Mucosa of stomach (tissue), 1 donor: ENCODE data around the gene GPRC5D.

Experiments used
- H3K27me3 ChIP-seq: one replicate; pipeline ENCODE4 v1.7.0; 2013; ENCODE audit warnings: mild to moderate bottlenecking, low read length; ENCODE audit not compliant: control insufficient read depth, insufficient read depth
- H3K36me3 ChIP-seq: one replicate; pipeline ENCODE4 v1.7.0; 2013; ENCODE audit warnings: low read length; ENCODE audit not compliant: control insufficient read depth, insufficient read depth
- H3K4me1 ChIP-seq: one replicate; pipeline ENCODE4 v1.7.0; 2013; ENCODE audit warnings: mild to moderate bottlenecking, low read length; ENCODE audit not compliant: control insufficient read depth, insufficient read depth
- H3K4me3 ChIP-seq: one replicate; pipeline ENCODE4 v1.7.0; 2013; ENCODE audit warnings: low read length
- H3K9ac ChIP-seq: one replicate; pipeline ENCODE4 v1.7.0; 2013; ENCODE audit warnings: mild to moderate bottlenecking, low read length, moderate library complexity
- H3K9me3 ChIP-seq: one replicate; pipeline ENCODE4 v1.7.0; 2013; ENCODE audit warnings: mild to moderate bottlenecking, low read length, moderate library complexity; ENCODE audit not compliant: control insufficient read depth
- donor health status: Pancreatic carcinoma.

The GPRC5D gene

DNA sequence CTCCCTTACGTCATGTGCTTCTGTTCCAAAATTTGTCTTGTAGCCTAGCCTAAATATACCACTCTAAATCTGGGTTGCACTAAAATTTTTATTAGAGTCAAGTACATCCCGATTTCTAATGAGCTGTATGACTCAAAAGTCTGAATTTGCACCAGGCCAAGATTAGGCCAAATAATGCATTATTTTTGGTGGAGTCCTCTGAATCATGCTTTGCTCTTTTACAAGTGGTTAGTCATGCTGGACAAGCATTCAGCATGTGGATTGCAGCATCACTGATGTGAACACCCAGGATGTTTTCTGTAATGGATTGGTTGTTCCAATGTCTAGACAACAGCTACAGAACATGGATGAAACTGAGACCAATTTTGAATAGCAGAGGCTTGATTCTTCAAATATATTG lies 24.4 kb upstream of the GPRC5D start:
- H3K36me3 ChIP-seq = no peaks in the 10 kb centered on the region
- no peak overlapping the region for H3K9ac ChIP-seq

GRCh38 chr12:12975322-12976077 lies 23.5 kb upstream of the GPRC5D start:
- no peak overlapping the region for H3K4me3 ChIP-seq
- H3K36me3 ChIP-seq = no peaks in the 10 kb centered on the region
- no peaks in the 10 kb centered on the region for H3K27me3 ChIP-seq
- H3K9ac ChIP-seq = no peak overlapping the region
- no peaks in the 10 kb centered on the region for H3K4me1 ChIP-seq
- H3K9me3 ChIP-seq = no peaks in the 10 kb centered on the region

More for the DNA sequence above, 24.4 kb upstream of the GPRC5D start:
- Histone ChIP-seq H3K9me3 (no peaks in the 10 kb centered on the region), H3K4me3 (no peak overlapping the region), H3K4me1 (no peaks in the 10 kb centered on the region), H3K27me3 (no peaks in the 10 kb centered on the region)

DNA sequence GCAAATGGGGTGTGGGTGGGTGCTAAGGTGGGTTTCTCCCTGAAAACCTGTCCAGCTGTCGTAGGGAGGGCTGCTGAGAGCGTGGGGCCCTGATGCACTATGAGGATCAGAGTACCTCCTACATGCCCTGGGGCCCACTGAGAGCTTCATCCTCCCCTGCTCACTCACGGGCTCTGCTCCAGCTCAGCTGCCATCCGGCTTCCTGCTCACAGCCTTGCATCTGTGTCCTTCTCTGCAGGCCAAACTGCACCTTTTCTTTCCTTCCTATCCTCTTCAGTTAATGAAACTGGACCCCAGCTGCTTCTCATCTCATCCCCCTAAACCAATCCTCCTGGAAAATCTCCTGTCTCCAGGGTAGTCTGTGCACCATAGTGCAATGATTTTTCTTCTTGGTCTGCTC lies 22.2 kb upstream of the GPRC5D start:
- Histone ChIP-seq H3K4me3 (no peak overlapping the region), H3K9ac (no peak overlapping the region), H3K4me1 (no peaks in the 10 kb centered on the region), H3K36me3 (no peaks in the 10 kb centered on the region), H3K27me3 (no peaks in the 10 kb centered on the region), H3K9me3 (no peaks in the 10 kb centered on the region)

GRCh38 chr12:12973019-12973418 lies 21.0 kb upstream of the GPRC5D start:
- no peaks in the 10 kb centered on the region for H3K36me3 ChIP-seq
- no peak overlapping the region for H3K9ac ChIP-seq
- H3K4me3 ChIP-seq = no peak overlapping the region
- no peaks in the 10 kb centered on the region for H3K4me1 ChIP-seq
- H3K9me3 ChIP-seq = no peaks in the 10 kb centered on the region
- no peaks in the 10 kb centered on the region for H3K27me3 ChIP-seq

DNA sequence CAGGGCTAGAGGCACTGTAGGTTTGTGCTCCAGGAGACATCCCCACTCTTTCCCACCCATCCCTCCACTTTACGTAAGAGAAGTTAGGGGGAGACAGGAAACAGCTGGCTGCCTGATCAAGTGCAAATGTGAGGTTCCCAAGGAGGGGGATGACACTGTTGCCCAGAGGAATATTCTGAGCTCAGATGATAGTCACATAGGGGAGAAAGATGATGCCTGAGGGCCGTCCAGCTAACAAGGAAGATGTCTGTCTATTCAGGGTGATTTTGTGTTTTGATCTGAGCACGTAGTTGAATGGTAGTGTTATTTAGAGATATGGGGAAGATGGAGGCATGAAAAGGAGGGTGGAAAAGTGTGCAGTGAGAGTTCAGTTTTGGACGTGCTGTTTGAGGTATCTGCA lies 13.9 kb upstream of the GPRC5D start:
- no peaks in the 10 kb centered on the region for H3K9me3 ChIP-seq
- no peaks in the 10 kb centered on the region for H3K4me1 ChIP-seq
- H3K4me3 ChIP-seq = no peak overlapping the region
- no peak overlapping the region for H3K9ac ChIP-seq
- H3K27me3 ChIP-seq = no peaks in the 10 kb centered on the region
- H3K36me3 ChIP-seq = no peaks in the 10 kb centered on the region

DNA sequence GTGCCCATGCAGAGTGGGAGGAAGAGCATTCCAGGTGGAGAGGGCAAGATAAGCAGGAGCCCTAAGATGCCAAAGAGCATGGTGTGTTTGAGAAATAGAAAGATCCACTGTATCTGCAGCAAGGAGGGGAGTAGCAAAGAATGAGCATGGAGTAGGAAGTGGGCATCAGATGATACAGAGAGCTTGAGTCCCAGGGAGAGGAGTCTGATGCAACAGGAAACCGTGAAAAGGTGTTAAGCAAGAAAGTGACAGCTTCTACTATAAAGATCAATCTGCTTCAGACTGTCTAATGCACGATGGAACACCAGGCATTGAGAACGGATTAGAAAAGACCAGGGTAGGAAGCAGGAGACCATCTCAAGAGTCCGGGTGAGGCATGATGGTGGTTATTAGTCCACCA lies 12.3 kb upstream of the GPRC5D start:
- H3K4me3 ChIP-seq = no peak overlapping the region
- no peaks in the 10 kb centered on the region for H3K36me3 ChIP-seq
- H3K27me3 ChIP-seq = no peaks in the 10 kb centered on the region
- no peaks in the 10 kb centered on the region for H3K4me1 ChIP-seq
- no peak overlapping the region for H3K9ac ChIP-seq
- no peaks in the 10 kb centered on the region for H3K9me3 ChIP-seq

DNA sequence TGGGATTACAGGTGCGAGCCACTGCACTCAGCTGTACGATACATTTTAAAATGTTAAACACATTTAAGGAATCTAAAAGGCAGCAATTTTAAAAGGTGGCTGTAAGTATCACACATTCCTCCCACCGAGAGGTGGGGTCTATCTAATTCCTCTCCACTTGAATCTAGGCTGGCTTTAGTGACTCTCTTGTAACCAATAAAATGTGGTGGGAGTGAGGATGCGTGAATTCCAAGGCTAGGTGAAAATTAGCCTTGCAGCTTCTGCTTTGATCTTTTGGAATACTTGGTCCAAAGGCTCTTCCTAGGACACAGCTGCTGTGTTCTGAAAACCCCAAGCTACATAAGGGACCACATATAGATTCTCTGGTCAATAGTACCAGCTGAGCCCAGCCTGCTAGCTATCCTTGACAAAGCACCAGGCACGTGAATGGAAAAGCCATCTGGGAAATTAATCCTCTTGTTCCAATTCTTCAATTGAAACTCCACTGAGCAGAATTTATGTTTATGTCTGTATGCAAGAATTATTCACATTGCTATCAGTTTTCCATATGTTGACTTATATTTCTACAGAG lies 8.8 kb upstream of the GPRC5D start:
- no peaks in the 10 kb centered on the region for H3K36me3 ChIP-seq
- H3K27me3 ChIP-seq = no peaks in the 10 kb centered on the region
- no peak overlapping the region for H3K9ac ChIP-seq
- no peak overlapping the region for H3K4me3 ChIP-seq
- no peaks in the 10 kb centered on the region for H3K4me1 ChIP-seq
- no peaks in the 10 kb centered on the region for H3K9me3 ChIP-seq

DNA sequence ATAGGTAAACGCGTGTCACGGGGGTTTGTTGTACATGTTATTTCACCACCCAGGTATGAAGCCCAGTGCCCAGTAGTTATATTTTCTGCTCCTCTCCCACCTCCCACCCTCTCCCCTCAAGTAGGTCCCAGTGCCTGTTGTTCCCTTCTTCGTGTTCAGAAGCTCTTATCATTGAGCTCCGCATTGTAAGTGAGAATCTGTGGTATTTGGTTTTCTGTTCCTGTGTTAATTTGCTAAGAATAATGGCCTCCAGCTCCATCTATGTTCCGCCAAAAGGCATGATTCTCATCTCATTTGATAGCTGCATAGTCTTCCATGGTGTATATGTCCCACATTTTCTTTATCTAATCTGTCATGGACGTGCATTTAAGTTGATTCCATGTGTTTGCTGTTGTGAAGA lies 6.9 kb upstream of the GPRC5D start:
- Histone ChIP-seq H3K36me3 (no peaks in the 10 kb centered on the region), H3K9ac (no peak overlapping the region), H3K4me1 (no peaks in the 10 kb centered on the region), H3K4me3 (no peak overlapping the region), H3K27me3 (no peaks in the 10 kb centered on the region), H3K9me3 (no peaks in the 10 kb centered on the region)

DNA sequence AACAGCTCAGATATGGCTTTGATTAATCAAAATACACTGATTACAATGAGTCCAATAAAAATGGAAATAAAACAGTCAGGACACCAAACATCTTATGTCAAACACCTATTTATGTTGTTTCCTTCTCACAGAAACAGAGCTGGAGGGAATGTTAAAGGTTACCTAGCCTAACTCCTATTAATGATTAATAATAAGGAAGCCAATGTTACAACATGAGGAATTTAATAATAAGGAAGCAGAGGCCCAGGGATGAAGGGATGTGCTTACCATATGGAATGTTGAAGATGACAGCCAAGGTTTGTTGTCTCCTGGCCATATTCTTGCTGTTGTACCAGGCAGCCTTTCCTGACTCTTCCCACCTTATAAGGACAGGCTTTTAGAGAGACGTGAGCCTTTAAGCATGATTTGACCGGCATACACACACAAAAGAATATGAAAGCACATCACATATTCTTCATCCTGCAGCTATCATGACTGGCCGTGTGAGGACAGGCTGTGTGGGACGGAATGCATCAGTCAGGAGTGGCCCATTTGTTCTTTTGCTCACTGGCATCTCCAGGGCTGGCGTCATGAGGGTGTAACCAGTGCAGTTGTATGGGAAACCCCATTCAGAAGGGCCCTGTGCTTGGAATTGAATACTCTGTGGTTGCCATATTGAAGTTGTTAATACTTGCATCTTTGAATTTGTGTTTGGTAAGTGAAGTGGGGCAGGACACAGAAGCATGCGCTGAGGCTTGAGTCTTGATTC lies 3.1 kb upstream of the GPRC5D start:
- no peaks in the 10 kb centered on the region for H3K36me3 ChIP-seq
- no peaks in the 10 kb centered on the region for H3K4me1 ChIP-seq
- no peak overlapping the region for H3K9ac ChIP-seq
- no peaks in the 10 kb centered on the region for H3K9me3 ChIP-seq
- no peaks in the 10 kb centered on the region for H3K27me3 ChIP-seq
- H3K4me3 ChIP-seq = no peak overlapping the region

- H3K9ac ChIP-seq = no peak overlapping the region
- H3K9me3 ChIP-seq = no peaks in the 10 kb centered on the region
- no peaks in the 10 kb centered on the region for H3K27me3 ChIP-seq
- H3K36me3 ChIP-seq = no peaks in the 10 kb centered on the region
- no peak overlapping the region for H3K4me3 ChIP-seq
- H3K4me1 ChIP-seq = no peaks in the 10 kb centered on the region
Observed at GRCh38 chr12:12954356-12954755, 2.4 kb upstream of the GPRC5D start.

DNA sequence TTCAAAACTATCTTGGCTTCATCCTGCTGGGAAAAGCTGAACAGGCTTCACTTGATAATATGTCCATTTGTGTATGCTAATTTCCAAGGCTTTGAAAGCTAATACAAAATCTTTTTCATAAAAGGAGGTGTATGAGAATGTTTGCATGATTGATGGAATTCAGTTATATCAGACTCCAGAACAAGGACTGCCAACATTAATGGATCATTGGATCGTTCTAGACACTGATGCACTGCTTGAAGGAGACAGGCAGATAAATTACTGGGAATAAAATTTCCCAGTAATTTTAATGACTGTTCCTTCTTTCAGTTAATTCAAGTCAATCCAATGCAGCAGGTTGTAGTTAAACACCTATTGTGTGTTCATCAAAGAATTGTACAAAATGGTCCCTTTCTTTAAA lies 466 bp downstream of the GPRC5D start:
- no peaks in the 10 kb centered on the region for H3K9me3 ChIP-seq
- H3K27me3 ChIP-seq = no peaks in the 10 kb centered on the region
- H3K4me3 ChIP-seq = no peak overlapping the region
- no peaks in the 10 kb centered on the region for H3K36me3 ChIP-seq
- H3K4me1 ChIP-seq = no peaks in the 10 kb centered on the region
- H3K9ac ChIP-seq = no peak overlapping the region

DNA sequence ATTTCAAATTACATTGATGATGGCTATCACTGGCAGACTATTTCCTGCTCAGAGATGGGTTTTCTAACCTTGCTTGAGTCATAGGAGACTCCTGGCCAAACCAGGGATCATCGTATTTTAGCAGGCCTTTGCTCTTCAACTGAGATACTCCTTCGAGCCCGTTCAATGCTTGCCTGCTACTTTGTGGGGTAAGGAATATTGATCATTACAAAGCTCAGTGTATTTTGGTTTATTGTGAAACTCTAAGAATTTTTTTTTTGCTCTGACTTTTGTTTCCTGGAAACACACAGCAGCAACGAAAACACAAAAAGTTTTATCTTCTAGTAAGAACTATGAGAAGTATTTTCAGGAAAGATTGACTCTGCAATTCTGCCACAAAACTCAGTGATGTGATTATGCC lies 4.1 kb downstream of the GPRC5D start:
- Histone ChIP-seq H3K9me3 (no peaks in the 10 kb centered on the region), H3K4me1 (no peaks in the 10 kb centered on the region), H3K4me3 (no peak overlapping the region), H3K27me3 (no peaks in the 10 kb centered on the region), H3K9ac (no peak overlapping the region), H3K36me3 (no peaks in the 10 kb centered on the region)
